GM19467 (cell line): ENCODE measurements around the gene SBF2.
A peak's percentile ranks its signal among the peaks of the same experiment; 100 is the strongest.

ENCODE experiments used
- ATAC-seq: cut with Tn5 transposase; IDR thresholded peaks from one replicate; pipeline ENCODE4 v1.9.1; 2021; ENCODE audit warnings: mild to moderate bottlenecking, moderate library complexity; ENCODE audit not compliant: unreplicated experiment

Gene SBF2

DNA sequence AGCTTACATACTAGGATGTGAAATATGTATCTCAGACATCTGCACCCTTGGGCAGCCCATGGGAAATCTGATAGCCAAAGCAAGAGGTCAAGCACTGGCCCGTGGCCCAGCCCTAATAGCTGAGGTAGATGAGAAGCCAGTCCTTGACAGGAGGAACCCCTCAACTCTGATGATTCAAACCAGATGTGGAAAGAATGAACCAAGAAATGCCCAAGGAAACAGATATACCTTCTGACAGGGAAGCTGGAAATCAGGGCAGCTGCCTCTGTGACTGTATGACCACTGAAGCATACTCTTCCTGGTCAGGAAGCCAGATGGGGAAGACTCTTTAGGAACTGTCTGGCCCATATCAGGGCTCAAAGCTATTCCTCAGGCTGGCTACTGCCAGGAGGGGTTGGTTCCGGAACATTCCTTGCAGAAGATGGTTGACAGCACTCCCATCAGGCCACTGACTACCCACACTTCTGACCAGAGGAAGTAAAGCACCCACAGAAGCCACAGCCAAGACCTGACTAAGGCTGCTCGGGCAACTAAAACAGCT lies 506.0 kb downstream of the SBF2 start:
- ATAC-seq, result no peak

DNA sequence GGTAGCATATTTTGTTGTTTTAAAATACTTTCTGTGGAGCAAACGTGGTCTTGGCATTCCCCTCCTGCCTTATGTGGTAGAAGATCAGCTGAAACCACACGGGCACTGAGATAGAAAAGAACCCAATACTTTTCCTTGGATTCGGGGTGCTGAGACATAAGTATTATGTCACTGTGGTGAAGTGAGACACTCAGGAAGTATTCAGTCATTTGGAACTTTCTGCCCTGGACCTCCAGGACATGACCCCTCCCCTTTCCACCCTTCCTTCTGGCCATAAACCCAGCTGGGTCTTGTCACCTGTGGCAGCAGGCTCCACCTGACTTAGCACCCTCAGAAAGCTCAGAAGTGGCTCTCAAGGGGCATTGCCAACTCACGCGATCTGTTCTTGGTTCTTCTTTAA lies 506.8 kb downstream of the SBF2 start:
- no peak for ATAC-seq

DNA sequence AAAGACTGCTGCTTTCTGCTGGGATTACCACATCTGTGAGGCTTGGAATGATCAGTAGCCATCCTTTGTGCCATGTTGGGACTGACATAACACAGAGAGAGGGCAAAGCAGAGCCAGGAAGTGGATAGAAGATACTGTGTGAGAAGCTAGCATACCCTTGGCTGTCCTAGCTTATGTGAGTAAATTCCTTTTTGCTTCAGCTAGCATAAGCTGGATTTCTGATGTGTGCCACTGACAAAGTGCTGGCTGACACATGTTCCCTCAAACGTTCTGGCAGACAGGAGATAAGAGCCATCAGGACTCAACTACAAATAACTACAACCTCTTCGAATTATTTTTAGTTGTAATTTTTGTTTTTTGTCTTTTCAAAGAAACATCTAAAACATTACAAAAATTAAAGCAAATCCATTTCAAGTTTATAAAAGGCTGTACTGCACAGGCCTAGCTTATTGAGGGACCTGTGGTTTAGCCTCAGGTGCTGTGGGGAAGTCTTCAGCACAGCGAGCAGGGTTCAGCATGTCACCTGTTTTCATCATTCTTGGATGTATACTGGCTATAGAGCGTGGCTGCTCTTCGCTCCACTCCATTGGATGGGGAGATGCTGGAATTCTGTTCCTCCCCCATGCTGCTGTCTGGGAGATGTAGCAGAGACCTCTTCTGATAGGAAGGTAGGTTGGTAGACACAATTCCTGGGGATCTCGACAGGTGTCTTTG lies 509.3 kb downstream of the SBF2 start:
- no peak for ATAC-seq

DNA sequence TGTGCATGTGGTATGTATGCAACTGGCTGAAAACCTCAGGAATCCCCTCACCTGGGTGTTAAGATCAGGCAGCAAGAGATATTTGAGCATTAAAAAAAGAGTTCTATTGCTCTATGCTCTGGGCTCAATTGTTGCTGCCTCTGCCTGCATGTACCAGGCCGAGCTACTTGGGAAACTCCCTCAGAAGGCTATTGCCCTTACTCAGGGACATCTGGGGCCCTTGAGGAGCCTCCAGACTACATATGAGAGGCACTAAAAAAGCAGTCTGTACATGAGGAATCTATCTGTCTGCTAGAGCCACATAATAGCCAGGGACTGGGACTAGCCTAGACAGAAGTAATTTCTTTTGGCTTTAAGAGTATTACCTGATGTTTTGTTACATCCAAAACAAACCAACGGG lies 510.0 kb downstream of the SBF2 start:
- ATAC-seq, result no peak

DNA sequence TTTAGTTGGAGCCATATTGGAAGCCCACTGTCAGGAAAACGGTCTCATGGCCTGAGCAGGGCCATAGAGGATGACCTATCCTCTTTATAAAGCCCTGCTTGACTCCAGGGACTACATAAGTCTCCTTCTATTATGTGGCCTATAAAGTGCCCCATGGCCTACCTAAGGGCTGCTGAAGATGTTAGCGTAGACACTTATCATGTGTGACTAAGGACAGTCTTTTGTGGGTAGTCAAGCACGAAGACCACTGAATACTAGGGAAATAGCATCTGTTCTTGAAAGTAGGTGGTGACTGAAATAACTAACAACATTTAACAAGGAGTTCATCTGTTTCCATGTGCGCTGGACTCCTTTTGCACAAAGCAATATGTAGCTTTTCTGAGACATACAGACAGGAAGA lies 513.1 kb downstream of the SBF2 start:
- ATAC-seq, result no peak

DNA sequence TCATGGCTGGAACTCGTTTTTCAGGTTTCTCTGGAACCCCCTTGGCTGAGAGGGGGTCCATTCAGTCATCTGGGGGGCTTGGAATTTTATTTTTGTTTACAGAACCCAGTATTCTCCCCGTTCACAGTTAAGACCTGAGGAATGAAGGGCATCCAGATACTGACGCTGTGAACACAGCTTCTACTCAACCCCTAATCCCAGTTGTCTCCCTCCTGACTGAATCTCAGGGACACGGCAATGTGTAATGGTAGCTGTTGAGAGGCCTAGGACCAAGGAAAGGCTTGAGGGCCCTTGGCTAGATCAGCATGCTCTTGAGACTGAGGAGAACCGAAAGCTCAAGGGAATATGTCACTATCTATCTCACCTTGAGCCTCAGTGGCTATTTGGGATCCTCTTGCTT lies 516.5 kb downstream of the SBF2 start:
- ATAC-seq, result no peak

DNA sequence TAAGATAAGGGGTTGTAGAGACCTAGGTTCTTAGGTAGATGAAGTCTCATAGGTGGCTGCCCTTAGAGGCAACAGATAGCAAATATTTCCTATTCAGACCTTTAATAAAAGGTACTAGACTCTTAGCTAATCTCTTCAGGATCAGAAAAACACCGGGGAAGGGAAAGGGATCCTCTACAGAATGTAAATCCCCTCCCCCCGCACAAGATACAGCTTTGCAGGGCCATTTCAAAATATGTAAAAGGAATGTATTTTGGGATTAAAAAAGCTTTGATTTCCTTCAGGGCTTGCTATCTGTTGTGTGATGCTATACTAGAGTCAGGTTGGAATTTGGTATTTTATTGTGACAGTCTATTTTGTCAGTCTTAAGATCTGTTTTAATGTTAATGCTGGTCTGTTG lies 517.0 kb downstream of the SBF2 start:
- ATAC-seq, result no peak

DNA sequence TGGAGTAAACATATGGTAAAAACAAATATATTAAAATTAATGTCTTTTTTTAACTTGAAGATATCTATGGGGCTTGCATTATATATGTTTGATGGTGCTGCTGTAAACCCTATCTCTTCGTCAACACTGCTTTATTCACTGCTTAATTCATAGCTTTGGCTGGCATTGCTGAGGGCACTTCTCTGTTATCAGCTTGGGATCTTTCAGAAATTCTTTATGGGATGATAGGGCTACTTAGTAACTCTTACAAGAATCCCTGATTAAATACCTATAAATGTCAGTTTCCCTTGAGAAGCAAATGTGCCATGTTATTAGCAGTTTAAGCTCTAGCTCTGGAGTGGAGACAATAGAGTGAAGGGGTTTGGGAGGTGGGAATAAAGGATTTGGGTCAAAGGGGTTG lies 517.8 kb downstream of the SBF2 start:
- no peak for ATAC-seq

DNA sequence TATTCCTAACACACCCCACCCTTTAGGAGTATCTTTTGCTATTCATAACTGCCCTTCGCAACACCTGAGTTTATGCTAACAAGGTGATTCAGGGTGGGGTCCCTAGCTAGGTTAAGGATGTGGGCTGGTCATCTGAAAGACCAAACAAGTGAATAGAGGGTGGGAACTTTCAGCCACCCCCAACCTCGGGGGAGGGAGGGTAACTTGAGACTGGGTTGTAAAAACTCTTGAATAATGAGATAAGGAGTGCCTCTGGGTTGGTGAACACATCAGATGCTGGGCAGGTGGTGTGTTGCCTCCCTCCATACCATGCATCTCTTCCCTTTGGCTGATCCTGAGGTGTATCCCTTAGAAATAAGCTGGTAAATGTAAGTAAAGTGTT lies 518.6 kb downstream of the SBF2 start:
- no peak for ATAC-seq

DNA sequence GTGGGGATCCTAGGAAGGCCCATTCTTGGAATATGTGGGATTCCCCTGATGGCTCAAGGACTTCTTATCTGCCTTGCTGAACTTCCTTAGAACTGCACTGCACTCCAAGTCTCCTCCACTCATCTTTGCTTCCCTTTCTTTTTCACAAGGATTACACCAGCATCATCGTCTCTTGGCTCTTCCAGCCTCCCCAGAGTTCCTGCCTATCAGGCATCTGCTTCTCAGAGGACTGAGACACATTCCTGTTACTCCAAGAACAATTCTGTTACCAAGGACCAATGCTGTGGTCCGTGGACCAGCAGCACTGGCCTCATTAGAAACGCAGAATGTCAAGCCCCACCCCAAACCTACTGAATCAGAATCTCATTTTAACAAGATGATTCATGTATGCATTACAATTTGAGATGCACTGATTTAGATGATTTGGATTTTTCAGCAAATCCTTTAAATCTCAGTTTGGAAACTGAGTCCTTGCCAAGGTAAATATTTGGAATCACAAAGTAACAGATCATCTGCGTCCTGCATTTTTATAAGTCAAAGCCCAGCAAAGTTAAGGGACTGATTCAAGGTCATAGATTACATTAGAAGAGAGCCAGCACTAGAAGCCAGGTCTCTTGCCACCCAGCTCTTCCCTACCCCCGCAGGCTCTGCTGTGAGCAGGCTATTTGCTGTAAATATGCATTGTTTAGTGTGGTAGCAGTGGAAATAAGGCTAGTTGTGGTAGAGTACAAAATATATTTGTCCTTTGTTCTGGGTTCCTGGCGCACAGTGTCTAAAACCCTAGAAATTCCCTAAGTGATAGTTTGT lies 519.2 kb downstream of the SBF2 start:
- ATAC-seq, result no peak

DNA sequence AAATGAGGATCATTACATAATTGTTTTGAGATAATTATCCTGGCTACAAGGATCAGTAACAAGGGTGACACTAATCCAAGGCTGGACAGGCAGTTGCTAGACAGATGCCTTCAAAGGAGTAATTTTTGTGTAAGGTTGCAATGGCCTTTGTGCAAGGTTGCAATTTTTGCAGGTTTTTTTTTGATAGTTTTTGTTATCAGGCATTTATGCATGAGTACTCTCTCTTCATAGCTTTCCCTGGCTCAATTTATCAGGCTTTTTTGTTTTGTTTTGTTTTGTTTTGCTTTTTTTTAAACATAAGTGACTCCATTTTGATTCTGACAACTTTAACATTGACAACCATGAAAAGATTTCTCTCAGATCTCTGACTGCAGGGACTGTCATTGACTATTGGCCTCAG lies 519.9 kb downstream of the SBF2 start:
- no peak for ATAC-seq

DNA sequence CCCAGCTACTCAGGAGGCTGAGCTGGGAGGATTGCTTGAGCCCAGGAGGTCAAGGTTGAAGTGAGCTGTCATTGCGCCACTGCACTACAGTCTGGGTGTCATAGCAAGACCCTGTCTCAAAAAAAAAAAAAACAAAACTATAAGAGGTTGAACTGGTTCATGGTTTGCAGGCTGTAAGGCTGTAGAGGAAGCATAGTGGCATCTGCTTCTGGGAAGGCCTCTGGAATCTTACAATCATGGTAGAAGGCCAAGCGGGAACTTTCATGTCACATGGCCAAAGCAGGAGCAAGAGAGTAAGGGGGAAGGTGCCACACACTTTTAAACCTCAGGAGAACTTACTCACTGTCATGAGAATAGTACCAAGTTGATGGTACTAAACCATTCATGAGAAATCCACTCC lies 520.5 kb downstream of the SBF2 start:
- no peak for ATAC-seq

DNA sequence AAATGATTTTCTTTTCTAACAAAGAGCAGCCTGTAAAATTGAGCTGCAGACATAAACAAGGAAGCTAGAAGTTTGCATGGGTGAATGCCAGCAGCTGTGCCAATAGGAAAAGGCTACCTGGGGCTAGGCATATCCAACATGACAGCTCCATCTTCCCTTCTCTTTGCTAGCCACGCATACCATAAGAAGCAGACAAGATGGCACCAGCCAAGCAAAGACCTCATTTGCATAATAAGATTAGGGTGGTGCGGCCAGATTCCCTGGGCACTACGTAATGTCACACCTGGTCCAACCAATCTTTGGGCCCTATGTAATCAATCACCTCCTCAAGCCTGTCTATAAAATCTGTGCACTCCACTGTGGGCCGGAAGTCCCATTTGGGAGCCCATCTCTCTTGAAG lies 521.8 kb downstream of the SBF2 start:
- no peak for ATAC-seq

DNA sequence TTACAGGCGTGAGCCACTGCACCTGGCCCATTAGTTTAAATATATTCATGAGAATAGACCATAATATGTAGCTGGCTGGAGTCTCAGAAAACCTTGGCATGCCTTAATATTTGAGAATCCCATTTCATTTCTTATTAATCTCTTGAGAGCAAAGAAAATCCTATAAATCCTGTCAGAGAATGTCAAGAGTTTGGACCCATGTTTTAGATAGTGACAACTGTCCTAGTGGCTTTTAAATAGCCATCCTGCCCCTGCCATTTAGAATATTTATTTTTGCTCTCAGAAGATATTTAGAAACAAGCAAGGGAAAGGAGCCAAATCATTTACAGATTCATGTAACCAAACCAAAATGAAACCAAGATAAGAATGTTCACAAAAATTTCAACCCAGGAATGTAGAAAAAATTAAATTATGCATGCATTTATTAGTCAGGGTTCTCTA lies 522.9 kb downstream of the SBF2 start:
- ATAC-seq, result no peak

DNA sequence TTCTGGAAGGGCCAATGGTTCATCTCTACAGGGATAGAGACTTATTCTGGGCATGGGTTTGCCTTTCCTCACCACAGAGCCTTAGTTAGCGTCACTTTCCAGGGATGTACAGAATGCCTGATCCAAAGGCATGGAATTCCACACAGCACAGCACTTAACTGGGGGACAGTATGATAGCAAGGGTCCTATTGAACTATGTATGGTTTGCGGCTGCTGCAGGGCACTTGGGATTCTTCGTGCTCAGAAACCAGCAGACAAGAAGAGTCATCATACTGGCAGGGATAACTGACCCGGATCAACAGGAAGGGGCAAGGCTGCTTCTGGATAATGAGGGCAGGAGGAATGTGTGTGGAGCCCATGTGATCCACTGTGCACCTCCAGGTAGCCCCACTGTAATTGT lies 524.4 kb downstream of the SBF2 start:
- no peak for ATAC-seq

DNA sequence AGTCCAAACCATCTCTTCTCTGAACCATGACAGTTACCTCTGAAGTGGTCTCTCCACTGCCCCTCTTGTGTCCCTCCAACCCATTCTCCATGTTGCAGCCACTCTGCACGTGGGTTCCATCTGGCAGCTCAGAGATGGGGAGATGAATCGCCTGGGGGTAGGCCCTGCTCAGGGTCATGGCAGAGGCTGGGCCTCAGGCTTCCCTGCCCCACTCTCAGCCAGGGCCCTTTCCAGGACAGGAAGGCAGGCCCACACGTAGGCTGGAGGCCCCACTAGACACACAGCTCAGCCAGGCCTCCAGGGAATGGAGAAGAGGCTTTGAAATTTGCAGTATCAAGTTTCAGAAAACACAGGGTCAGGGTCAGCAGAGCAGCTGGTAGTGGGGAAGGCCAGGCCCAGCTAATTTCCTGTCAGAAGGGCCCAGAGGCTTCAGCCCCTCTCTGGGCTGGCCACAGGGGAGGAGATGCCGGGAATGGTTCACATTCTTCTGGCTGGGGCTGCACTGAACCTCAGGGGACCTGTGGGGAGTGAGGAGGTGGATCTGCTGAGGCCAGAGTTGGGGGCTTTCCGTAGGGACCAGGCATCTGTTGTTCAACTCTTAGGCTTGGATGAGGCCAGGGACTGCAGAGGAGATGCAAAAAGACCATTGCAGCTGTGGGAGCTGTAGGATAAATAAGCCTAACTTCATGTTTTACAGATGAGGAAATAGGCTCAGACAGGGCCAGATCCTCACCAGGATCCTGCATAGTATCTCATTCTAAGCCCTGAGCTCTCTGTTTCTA lies 528.5 kb downstream of the SBF2 start:
- no peak for ATAC-seq

DNA sequence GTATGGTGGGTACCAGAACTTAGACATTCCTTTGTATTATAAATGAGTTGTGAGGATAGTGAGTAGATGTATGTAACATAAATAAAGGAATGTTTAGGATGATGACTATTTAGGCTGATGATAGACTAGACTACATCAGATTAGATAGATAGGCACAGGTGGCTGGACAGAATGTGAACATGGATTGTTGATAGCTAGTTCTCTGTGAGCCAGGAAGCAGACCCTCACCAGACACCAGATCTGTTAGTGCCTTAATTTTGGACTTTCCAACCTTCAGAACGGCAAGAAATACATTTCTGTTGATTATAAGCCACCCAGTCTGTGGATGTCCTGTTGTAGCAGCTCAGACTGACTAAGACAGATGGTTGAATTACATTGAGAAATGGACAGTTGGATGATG lies 530.7 kb downstream of the SBF2 start:
- ATAC-seq, result no peak

DNA sequence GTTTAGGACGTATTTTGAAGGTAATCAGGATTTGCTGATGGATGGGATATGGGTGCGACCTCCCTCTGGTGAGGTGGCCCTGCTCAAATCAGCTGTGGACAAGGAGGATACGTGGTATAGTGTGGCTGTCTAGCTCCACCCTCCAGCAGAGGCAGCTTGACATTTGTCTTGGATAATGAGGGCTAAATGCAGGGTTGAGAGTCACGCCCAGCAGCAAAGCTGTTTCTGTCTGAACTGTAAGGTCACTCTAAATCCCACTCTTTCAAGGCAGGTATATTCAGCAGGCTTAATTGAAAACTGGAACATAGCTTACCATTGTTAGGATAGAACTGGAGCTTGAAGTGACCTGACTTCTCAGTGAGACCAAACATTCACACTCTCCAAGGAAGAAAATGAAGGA lies 531.5 kb downstream of the SBF2 start:
- ATAC-seq, result no peak

DNA sequence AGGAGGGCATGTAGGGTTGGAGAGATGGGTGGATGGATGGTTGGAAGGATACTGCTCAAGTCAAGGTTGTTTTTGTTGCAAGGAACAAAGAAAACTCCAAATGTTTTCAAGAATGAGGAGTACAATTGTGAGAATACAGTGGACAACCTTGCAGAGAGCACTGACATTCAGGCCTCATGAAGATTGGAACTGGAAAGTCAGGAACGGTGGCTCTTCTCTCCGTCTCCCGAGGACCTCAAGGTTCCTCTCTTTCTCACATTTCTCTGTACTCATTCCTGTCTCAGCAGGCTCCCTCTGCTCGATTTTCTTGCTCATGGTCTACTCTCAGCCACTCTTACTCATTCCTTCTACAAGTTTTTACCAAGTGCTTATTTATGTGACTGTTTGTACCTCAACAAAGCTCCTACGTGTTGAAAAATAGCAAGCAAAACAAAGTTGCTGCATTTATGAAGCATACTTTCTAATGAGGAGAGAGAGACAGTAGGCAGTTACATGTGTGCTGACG lies 532.5 kb downstream of the SBF2 start:
- ATAC-seq, result no peak

DNA sequence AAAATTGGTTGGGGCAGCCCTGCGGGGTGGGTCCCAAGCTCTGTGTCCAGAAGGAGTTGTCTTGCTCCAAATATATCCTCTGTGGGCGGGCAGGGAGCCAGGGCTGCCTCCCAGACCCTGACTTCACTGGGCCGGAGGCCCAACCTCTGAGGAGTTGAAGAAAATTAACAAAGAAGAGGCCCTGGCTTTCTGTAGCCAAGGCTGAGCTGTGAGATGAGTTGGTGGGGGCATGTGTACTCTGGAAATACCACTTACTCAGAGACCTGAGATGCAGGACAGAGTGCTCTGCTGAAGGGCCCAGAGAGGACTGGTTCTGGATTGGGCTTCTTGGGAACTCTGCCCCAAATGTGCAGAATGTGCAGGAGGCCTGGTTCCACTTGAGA lies 533.8 kb downstream of the SBF2 start:
- ATAC-seq, result no peak

DNA sequence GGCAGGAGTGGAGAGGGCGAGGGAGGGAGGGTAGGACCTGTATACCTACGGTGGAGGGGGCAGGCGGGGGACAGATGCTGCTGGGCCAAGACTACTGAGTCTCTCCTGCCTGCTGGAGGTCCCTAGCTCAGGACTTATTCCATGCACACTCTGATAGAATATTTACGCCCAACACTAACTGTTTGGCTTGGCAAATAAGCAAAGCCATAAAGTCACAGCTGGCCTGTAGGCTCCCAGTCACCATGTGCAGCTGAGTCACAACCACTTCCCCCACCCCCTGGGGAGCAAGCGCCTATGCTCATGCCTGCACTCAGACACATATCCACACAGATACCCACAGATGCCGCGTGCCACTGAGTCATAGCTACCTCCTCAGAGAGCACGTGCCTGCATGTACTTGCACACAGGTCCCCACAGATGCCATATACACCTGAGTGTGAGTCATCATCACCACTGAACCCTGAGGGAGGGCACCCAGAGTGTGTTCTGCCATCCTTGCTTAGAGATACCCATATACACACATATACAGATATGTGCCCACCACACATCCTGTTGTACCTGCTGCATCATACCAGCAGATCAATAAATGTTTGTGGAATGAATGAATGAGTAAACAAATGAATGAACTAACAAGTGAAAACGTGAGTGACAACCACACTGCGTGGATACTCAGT lies 534.4 kb downstream of the SBF2 start:
- peak; percentile 32 for ATAC-seq
